OCI-LY3 (cell line): ENCODE results near the gene SLC9C2.
"Not testable (repeated sequence)": the region's sequence is repeated elsewhere in the genome, so short reads cannot be mapped to it uniquely, and the experiment has no call there.

Source experiments
- H2AFZ ChIP-seq: fragments of 200-600, 300-600 bp; shearing (Covaris generic); 2 replicates; pipeline ENCODE4 v1.6.0; 2014; ENCODE audit warnings: antibody characterized with exemption, low read depth, low read length
- H3K27ac ChIP-seq: fragments of 200-600, 300-600 bp; sonication (generic); 2 replicates; pipeline ENCODE4 v1.5.1; 2014; ENCODE audit warnings: mild to moderate bottlenecking, low read length, moderate library complexity, mixed read lengths
- H3K27me3 ChIP-seq: fragments of 200-600, 300-600 bp; sonication (generic); 2 replicates; pipeline ENCODE4 v1.6.1; 2014; ENCODE audit warnings: low read depth, low read length, mixed read lengths
- H3K36me3 ChIP-seq: fragments of 200-600, 300-600 bp; sonication (generic); replicated peaks from 2 replicates; pipeline ENCODE3; 2014; ENCODE audit warnings: low read depth, low read length, mixed read lengths
- H3K4me1 ChIP-seq: fragments of 300-600, 200-600 bp; sonication (generic); 2 replicates; pipeline ENCODE4 v1.6.1; 2014; ENCODE audit warnings: low read length, mixed read lengths
- H3K4me2 ChIP-seq: fragments of 200-600, 300-600 bp; sonication (generic); 2 replicates; pipeline ENCODE4 v1.6.1; 2014; ENCODE audit warnings: low read length, mixed read lengths
- H3K4me3 ChIP-seq: fragments of 300-600, 200-600 bp; sonication (generic); 2 replicates; pipeline ENCODE4 v1.5.1; 2014; ENCODE audit warnings: antibody characterized with exemption, mild to moderate bottlenecking, low read length, moderate library complexity
- H3K79me2 ChIP-seq: fragments of 300-600, 200-600 bp; shearing (Covaris generic); 2 replicates; pipeline ENCODE4 v1.6.1; 2014; ENCODE audit warnings: mild to moderate bottlenecking, low read length, mixed read lengths
- H3K9ac ChIP-seq: fragments of 300-600, 200-600 bp; shearing (Covaris generic); 2 replicates; pipeline ENCODE4 v1.6.0; 2014; ENCODE audit warnings: mild to moderate bottlenecking, low read length, moderate library complexity
- H3K9me3 ChIP-seq: fragments of 200-600, 300-600 bp; shearing (Covaris generic); 2 replicates; pipeline ENCODE4 v1.6.1; 2014; ENCODE audit warnings: low read length, mixed read lengths; ENCODE audit not compliant: insufficient read depth
- H4K20me1 ChIP-seq: fragments of 200-600, 300-600 bp; sonication (generic); 2 replicates; pipeline ENCODE4 v1.6.1; 2016; ENCODE audit warnings: low read length, mixed read lengths; ENCODE audit not compliant: insufficient read depth
- EZH2phosphoT487 ChIP-seq: fragments of 200-600 bp; shearing (Covaris generic); IDR thresholded peaks from 2 replicates; pipeline ENCODE4 v1.6.1; 2018; ENCODE audit warnings: antibody characterized with exemption, mixed run types, low read depth
- TF ChIP-seq, protein P1 (sequence below): fragments of 200-600, 300-600 bp; sonication (generic); IDR thresholded peaks from 2 replicates; pipeline ENCODE4 v1.5.1; 2014; ENCODE audit warnings: antibody characterized with exemption, low read length, low read depth

SLC9C2 gene

DNA sequence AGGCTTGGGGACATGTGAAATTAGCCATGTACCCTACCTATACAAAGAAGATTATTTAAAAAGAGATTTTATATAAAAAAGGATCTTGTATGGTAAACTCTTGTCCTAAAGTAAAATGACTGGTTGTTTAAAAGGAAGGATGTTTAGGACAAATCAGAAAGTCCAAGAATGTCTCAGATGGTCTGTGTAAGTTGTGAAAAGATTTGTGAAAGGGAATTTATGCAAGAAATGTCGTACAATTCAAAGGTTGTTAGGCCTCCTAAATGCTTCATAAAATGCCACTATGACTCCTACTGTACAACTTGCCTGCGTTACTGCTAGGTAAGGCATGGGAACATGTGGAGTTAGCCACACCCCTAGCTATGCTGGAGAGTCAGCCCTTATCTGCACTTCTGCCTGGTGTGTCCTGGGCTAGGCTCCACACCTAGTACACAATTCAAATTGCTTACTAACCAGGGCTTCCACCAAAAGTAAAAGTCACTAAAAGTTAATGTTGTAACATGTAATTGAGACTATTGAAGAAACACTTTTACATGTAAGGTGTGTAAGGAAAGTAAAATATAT is 106.0 kb downstream of the SLC9C2 start:
- Histone ChIP-seq H3K9ac (no peak overlapping the region), H3K27me3 (no peaks in the 10 kb centered on the region), H3K9me3 (no peaks in the 10 kb centered on the region), H3K4me1 (no peaks in the 10 kb centered on the region), H3K4me2 (no peak overlapping the region), H3K36me3 (no peaks in the 10 kb centered on the region), H3K4me3 (no peak overlapping the region), H3K27ac (no peak overlapping the region), H3K79me2 (no peaks in the 10 kb centered on the region), H4K20me1 (no peaks in the 10 kb centered on the region), H2AFZ (no peak overlapping the region)
- no peak for TF ChIP-seq EZH2phosphoT487
- TF ChIP-seq, protein P1, sequence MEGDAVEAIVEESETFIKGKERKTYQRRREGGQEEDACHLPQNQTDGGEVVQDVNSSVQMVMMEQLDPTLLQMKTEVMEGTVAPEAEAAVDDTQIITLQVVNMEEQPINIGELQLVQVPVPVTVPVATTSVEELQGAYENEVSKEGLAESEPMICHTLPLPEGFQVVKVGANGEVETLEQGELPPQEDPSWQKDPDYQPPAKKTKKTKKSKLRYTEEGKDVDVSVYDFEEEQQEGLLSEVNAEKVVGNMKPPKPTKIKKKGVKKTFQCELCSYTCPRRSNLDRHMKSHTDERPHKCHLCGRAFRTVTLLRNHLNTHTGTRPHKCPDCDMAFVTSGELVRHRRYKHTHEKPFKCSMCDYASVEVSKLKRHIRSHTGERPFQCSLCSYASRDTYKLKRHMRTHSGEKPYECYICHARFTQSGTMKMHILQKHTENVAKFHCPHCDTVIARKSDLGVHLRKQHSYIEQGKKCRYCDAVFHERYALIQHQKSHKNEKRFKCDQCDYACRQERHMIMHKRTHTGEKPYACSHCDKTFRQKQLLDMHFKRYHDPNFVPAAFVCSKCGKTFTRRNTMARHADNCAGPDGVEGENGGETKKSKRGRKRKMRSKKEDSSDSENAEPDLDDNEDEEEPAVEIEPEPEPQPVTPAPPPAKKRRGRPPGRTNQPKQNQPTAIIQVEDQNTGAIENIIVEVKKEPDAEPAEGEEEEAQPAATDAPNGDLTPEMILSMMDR = no peak

DNA sequence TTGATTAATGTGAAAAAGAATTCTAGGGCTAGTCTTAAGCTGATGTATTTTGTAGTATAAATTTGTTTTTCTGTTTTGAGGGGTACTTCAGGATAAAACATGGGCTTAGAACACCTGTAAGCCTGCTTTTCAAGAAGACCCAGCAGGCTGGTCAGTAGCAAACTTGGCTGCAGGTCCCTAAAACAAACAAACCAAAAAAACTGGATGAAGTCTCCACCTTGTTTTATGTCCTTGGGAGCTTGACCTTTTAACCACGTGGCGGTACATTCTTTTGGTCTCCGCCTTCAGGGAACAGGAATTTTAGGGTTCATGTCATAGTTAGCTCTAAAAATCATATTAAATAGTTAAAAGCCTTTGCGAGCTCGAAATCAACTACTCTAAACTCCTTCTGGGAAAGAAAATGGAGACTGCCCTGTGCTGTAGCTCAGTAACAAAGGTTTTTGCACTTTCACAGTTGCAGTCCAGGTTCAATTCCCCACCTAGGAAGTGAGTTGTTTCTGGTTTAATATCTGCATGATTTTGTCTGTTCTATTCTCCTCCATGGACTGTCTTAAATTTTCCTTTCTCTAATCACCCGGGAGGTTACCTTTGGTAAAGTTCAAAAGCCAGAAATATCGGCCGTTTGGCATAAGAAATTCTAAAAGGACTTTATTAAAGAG is 107.1 kb downstream of the SLC9C2 start:
- no peak for TF ChIP-seq EZH2phosphoT487
- no peaks in the 10 kb centered on the region for H3K79me2 ChIP-seq
- no peaks in the 10 kb centered on the region for H3K36me3 ChIP-seq
- no peak overlapping the region for H3K9ac ChIP-seq
- no peak overlapping the region for H3K4me2 ChIP-seq
- H3K27ac ChIP-seq = no peak overlapping the region
- H2AFZ ChIP-seq = no peak overlapping the region
- H3K4me3 ChIP-seq = no peak overlapping the region
- no peaks in the 10 kb centered on the region for H3K9me3 ChIP-seq
- H3K4me1 ChIP-seq = no peaks in the 10 kb centered on the region
- H4K20me1 ChIP-seq = no peaks in the 10 kb centered on the region
- no peaks in the 10 kb centered on the region for H3K27me3 ChIP-seq

DNA sequence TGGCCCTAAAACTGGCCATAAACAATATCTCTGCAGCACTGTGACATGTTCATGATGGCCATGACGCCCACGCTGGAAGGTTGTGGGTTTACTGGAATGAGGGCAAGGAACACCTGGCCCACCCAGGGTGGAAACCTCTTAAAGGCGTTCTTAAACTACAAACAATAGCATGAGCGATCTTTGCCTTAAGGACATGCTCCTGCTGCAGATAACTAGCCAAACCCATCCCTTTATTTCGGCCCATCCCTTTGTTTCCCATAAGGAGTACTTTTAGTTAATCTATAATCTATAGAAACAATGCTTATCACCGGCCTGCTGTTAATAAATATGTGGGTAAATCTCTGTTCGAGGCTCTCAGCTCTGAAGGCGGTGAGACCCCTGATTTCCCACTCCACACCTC is 109.7 kb downstream of the SLC9C2 start:
- not testable (repeated sequence) for H3K9ac ChIP-seq, H3K4me2 ChIP-seq, H3K27ac ChIP-seq, H3K4me3 ChIP-seq, H3K27me3 ChIP-seq, H2AFZ ChIP-seq, H3K9me3 ChIP-seq, H3K79me2 ChIP-seq, H4K20me1 ChIP-seq, H3K4me1 ChIP-seq
- peaks cover 12% of the 10 kb centered on the region for H3K36me3 ChIP-seq

DNA sequence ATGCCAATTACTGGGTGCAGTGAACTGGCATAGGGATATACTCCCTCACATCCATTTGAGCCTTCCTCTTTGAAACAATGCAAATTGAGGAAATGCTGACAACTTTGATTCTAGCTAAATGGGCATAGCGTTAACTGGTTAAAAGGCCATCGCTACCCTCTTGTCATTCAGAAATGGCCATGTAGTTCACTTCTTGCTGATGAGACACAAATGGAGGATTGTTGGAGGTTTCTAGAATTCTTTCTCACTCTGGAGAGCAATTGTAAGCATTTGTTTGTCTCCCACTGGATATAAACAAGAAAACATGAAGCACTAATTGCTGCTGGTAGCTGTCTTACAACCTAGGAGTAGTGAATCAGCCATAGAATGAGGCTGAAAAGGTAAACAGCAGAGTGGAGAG is 111.4 kb downstream of the SLC9C2 start:
- no peaks in the 10 kb centered on the region for H3K27me3 ChIP-seq
- no peaks in the 10 kb centered on the region for H3K4me1 ChIP-seq
- no peak overlapping the region for H3K27ac ChIP-seq
- no peak overlapping the region for H2AFZ ChIP-seq
- no peak overlapping the region for H3K9ac ChIP-seq
- no peak overlapping the region for H3K4me3 ChIP-seq
- TF ChIP-seq EZH2phosphoT487 = no peak
- TF ChIP-seq, protein P1 = no peak
- H3K79me2 ChIP-seq = no peaks in the 10 kb centered on the region
- no peaks in the 10 kb centered on the region for H3K9me3 ChIP-seq
- no peaks in the 10 kb centered on the region for H4K20me1 ChIP-seq
- no peak overlapping the region for H3K4me2 ChIP-seq
- H3K36me3 ChIP-seq = peaks cover 28% of the 10 kb centered on the region

DNA sequence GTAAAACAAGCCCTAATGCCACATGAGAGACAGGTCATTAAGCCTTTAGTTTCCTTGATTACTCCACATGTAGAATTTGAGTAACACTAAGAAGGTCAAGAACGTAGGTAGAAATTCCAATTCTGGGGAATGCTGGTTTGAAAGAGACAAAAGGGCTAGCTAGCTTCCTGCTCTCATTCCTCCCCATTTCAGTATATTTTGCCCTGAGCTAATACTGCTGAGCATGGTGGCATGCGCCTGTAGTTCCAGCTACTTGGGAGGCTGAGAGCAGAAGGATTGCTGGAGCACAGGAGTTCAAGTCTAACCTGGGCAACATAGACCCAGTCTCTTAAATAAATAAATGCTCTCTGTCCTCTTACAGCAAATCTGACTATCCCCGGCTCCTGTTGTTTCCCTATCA is 112.9 kb downstream of the SLC9C2 start:
- Histone ChIP-seq H3K4me2 (no peak overlapping the region), H3K36me3 (peaks cover 44% of the 10 kb centered on the region), H3K27me3 (no peaks in the 10 kb centered on the region), H3K4me1 (no peaks in the 10 kb centered on the region), H3K9me3 (no peaks in the 10 kb centered on the region), H3K27ac (no peak overlapping the region), H4K20me1 (no peaks in the 10 kb centered on the region), H3K4me3 (no peak overlapping the region), H2AFZ (no peak overlapping the region), H3K9ac (no peak overlapping the region), H3K79me2 (no peaks in the 10 kb centered on the region)
- TF ChIP-seq EZH2phosphoT487 = no peak
- TF ChIP-seq, protein P1 = no peak
